ENCODE results near the gene TYSND1. TPM values are rescaled to one million over a fixed set of nuclear protein-coding genes. Genes with fewer than 3 reads are reported as not detected.
A peak's percentile ranks its signal among the peaks of the same experiment; 100 is the strongest.

TYSND1 gene
- total RNA-seq, 2 donors from 2014 or later: 4.4 to 4.9 TPM

DNA sequence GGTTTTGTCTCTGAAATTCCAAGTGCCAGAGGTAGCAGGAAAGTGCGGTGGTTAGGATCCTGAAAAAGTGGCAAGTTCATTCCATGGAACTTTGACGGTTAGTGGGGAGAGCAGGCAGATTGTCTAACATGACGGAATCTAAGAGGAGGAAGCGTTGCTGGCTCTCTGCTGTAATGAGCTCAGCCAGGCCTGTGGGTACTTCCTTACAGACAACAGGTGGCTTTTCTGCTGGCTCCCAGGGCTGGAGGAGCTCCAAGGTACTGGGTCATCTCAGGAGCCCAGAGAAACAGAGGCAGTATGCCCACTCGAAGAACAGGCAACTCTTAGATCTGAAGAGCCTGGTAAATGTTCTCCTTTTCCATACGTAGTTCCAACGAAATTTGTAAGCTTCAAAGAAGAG is 10.8 kb downstream of the TYSND1 start:
- peaks cover 4% of the 10 kb centered on the region for H3K36me3 ChIP-seq
- TF ChIP-seq, protein P1, sequence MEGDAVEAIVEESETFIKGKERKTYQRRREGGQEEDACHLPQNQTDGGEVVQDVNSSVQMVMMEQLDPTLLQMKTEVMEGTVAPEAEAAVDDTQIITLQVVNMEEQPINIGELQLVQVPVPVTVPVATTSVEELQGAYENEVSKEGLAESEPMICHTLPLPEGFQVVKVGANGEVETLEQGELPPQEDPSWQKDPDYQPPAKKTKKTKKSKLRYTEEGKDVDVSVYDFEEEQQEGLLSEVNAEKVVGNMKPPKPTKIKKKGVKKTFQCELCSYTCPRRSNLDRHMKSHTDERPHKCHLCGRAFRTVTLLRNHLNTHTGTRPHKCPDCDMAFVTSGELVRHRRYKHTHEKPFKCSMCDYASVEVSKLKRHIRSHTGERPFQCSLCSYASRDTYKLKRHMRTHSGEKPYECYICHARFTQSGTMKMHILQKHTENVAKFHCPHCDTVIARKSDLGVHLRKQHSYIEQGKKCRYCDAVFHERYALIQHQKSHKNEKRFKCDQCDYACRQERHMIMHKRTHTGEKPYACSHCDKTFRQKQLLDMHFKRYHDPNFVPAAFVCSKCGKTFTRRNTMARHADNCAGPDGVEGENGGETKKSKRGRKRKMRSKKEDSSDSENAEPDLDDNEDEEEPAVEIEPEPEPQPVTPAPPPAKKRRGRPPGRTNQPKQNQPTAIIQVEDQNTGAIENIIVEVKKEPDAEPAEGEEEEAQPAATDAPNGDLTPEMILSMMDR (IDR thresholded peaks at IDR 0.05): no peak
- peak; percentile 16 for DNase-seq (ENCODE audit: low spot score)
- H3K9me3 ChIP-seq: no peaks in the 10 kb centered on the region
- H3K27me3 ChIP-seq: no peaks in the 10 kb centered on the region
- no peak overlapping the region for H3K27ac ChIP-seq
- H3K4me3 ChIP-seq: no peak overlapping the region
- peaks cover 0 to 18% of the 10 kb centered on the region in 2 donors for H3K4me1 ChIP-seq

- TF ChIP-seq, protein P1 (IDR thresholded peaks at IDR 0.05): no peak
- H3K4me3 ChIP-seq: no peak overlapping the region
- H3K9me3 ChIP-seq: no peaks in the 10 kb centered on the region
- no peaks in the 10 kb centered on the region for H3K27me3 ChIP-seq
- H3K36me3 ChIP-seq: peaks cover 4% of the 10 kb centered on the region
- no peak overlapping the region for H3K27ac ChIP-seq
- DNase-seq (ENCODE audit: low spot score): no peak
- H3K4me1 ChIP-seq: peaks cover 0 to 18% of the 10 kb centered on the region in 2 donors
These were observed 11.5 kb downstream of the TYSND1 start for GRCh38 chr10:70135046-70135445.

DNA sequence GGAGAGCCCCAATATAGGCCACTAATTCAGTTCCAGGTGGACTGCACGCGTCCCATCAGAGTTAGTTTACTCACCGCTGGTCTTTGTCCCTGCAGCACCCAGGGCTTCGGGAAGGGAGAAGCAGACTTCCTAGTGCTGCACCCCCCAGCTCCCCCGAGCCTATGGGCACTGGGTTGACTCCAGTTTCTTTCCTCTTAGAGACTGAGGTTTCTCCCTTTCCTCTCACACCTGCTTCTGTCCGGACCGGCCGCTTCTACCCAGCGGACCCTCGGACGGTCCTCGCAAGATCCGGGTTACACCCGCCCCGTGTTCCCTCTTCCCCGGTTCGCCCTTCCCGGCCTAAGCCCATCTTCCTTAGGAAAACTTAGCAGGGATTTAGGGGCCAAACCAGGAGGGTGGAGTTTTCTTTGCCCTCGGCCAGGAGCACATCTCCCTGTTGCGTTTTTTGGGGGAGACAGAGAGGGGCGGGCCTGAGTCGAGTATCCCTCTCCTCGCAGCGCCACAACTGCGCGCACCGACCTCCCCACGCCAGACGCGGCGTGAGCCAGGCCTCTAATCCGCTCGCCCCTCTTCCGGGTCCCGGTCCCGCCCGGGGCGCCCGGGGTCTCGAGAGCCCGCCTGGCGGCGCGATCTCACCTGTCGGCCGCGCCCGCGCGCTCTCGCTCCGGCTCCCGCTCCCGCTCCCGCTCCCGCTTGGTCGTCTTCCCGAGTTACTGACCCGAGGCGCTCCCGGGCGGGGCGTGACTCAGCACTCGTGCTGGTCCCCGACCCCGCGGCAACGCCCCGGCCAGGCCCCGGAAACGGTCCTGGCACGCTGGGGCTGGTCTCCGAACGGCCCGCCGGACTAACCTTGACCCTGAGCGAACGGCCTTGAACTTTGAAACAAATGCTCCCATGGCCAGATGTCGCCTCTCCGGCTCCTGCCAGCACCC is 14.1 kb downstream of the TYSND1 start, which contains the start of gene AIFM2:
Gene AIFM2, minus strand, starts transcription at position 728 of the 932 bp plus-strand sequence. CDS start 8,741 bp downstream, outside the sequence.
- TF ChIP-seq, protein P1 (IDR thresholded peaks at IDR 0.05): peak in 1 of 2 donors; percentile 39
- Histone ChIP-seq H3K27me3 (no peaks in the 10 kb centered on the region), H3K4me3 (peak within 1 kb of the TSS; percentile 64 to 69), H3K9me3 (no peaks in the 10 kb centered on the region), H3K36me3 (no peaks in the 10 kb centered on the region), H3K27ac (peak within 1 kb of the TSS; percentile 84 to 87), H3K4me1 (peaks cover 0 to 18% of the 10 kb centered on the region in 2 donors)
- peak; percentile 86 for DNase-seq (ENCODE audit: low spot score)

GRCh38 chr10:70131560-70131937 is 15.0 kb downstream of the TYSND1 start:
- Histone ChIP-seq H3K27ac (peak overlapping the region; percentile 84 to 87), H3K27me3 (no peaks in the 10 kb centered on the region), H3K4me1 (peaks cover 0 to 18% of the 10 kb centered on the region in 2 donors), H3K4me3 (peak overlapping the region in 1 of 2 donors; percentile 64), H3K9me3 (no peaks in the 10 kb centered on the region), H3K36me3 (no peaks in the 10 kb centered on the region)
- TF ChIP-seq, protein P1 (IDR thresholded peaks at IDR 0.05): no peak
- DNase-seq (ENCODE audit: low spot score): no peak

- peak; percentile 72 for DNase-seq (ENCODE audit: low spot score)
- TF ChIP-seq, protein P1 (IDR thresholded peaks at IDR 0.05): no peak
- Histone ChIP-seq H3K9me3 (no peaks in the 10 kb centered on the region), H3K36me3 (no peaks in the 10 kb centered on the region), H3K27ac (peak overlapping the region; percentile 84 to 87), H3K27me3 (no peaks in the 10 kb centered on the region), H3K4me1 (peaks cover 0 to 18% of the 10 kb centered on the region in 2 donors), H3K4me3 (peak overlapping the region in 1 of 2 donors; percentile 64)
These were observed 15.5 kb downstream of the TYSND1 start for GRCh38 chr10:70130878-70131559.
